ENCODE data around the gene CPEB3.
"Not testable (repeated sequence)": the region's sequence is repeated elsewhere in the genome, so short reads cannot be mapped to it uniquely, and the experiment has no call there.

The CPEB3 gene

DNA sequence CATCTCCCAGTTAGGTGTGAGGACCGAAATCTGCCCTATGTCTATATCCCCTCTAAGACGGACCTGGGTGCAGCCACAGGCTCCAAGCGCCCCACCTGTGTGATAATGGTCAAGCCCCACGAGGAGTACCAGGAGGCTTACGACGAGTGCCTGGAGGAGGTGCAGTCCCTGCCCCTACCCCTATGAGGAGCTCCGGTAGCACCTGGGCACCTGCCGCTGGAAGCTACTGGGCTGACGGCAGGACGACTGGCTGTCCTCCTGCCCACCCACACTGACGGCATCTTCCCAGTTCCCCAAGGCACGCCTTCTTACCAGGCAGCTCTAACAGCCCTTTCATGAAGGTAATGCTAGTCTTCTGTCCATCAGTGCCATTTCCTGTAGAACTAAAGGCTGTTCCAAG is 74.3 kb downstream of the CPEB3 start:
- not testable (repeated sequence) for DNase-seq (ENCODE audit: low read depth in 1 of 2, low spot score in 1 of 2)

DNA sequence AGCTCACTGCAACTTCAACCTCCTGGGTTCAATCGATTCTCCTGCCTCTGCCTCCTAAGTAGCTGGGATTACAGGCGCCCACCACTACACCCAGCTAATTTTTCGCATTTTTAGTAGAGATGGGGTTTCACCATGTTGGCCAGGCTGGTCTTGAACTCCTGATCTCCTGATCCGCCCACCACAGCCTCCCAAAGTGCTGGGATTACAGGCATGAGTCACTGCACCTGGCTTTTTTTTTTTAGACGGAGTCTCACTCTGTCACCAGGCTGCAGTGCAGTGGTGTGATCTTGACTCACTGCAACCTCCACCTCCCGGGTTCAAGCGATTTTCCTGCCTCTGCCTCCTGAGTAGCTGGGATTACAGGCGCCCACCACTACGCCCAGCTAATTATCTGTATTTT is 75.7 kb downstream of the CPEB3 start:
- DNase-seq (ENCODE audit: low read depth in 1 of 2, low spot score in 1 of 2), result not testable (repeated sequence)

DNA sequence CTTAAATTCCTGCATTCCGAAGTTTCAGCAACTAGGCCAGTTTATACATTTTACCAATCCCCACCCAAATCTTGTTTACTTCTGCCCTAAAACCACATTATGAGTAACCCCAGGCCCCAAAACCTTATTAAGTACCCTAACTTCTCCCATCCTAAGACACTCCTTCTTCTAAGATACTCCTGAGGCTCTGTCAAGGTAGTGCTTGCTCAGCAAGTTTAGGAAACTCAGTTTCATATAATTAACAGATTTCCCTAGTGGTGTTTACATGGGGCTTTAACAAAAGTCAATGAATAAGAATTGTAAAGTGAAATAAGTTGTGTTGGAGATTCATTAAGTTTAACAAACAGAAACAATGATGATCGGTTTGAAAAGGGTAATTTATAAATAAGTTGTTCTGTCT is 77.8 kb downstream of the CPEB3 start:
- no peak for DNase-seq (ENCODE audit: low read depth in 1 of 2, low spot score in 1 of 2)

DNA sequence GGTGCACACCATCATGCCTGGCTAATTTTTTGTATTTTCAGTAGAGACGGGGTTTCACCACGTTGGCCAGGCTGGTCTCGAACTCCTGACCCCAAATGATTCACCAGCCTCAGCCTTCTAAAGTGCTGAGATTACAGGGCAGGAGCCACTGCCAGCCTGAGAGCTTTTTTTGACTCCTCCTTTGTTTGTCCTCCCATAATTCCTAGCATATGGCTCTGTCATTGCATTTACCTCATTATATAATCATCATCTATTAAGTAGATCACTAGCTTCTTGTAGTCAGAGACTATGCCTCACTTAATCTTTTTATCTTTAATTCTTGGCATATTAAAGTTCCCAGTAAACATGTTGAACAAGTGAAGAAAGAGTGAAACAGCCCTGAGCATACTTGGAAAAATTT is 82.1 kb downstream of the CPEB3 start:
- no peak for DNase-seq (ENCODE audit: low read depth in 1 of 2, low spot score in 1 of 2)

DNA sequence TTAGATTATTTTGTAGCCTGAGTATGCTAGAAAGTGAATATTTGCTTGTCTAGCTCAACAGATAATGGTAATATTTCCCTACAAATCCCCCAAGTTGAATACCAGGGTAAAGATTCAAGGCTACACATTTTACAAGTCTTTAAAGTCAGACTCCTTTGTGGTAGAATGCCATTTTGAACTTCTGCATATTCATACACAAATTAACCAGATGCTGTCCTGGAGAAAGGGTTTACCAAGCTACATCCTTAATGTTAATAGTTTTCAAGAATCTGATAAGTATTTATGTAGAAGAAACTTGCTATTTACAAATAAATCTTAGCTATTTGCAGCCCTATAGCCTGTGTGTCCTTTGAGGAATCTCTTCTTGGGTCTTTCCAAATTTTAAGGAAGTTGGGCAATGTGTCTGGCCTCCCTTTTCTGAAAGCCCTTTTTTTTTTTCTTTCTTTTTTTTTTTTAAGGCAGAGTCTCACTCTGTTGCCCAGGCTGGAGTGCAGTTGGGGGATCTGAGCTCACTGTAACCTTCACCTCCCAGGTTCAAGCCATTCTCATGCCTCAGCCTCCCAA is 82.6 kb downstream of the CPEB3 start:
- no peak for DNase-seq (ENCODE audit: low read depth in 1 of 2, low spot score in 1 of 2)

DNA sequence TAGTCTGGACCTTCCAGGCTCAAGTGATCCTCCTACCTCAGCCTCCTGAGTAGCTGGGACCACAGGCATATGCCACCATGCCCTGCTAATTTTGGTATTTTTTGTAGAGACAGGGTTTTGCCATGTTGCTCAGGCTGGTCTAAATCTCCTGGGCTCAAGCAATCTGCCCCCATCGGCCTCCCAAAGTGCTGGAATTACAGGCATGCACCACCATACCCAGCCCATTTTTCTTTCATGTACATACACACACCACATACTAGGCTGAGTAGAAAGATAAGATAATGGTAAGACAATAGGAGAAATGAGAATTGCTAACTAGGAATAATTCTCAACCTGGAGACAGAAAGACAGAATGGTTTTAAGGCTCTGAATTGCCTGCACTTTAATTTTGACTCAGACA is 83.8 kb downstream of the CPEB3 start:
- DNase-seq (ENCODE audit: low read depth in 1 of 2, low spot score in 1 of 2), result no peak

DNA sequence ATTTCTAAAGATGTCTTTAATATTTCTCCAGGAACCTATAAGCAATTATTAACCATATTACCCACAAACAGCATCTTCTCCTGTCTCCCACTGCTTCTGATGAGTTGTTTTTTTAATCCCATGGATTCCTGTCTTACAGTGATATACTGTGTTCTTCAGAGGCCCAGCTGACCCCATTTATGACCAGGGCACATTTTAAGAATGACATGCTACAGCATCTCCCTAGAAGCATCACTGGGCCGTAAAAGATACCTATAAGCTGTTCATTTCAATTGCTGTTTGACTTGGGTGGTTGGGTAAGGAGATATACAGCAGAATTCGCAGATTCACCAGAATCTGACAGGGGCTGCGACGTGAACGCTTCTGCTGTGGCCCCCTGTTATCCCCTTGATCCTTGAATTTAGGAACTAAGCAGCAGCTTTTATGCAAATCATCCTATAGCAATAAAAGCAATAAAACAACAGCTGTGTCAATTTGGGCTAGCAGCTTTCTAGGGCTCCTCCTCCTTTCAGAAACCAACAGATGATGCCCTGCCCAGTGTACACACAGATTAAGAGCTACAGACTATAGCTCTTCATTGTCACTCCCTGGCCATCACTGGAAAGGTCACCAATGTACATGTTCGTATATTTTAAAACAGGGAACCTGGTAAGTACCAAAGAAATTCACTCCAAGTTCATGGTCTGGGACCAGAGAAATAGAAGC is 86.8 kb downstream of the CPEB3 start:
- DNase-seq (ENCODE audit: low read depth in 1 of 2, low spot score in 1 of 2), result no peak

DNA sequence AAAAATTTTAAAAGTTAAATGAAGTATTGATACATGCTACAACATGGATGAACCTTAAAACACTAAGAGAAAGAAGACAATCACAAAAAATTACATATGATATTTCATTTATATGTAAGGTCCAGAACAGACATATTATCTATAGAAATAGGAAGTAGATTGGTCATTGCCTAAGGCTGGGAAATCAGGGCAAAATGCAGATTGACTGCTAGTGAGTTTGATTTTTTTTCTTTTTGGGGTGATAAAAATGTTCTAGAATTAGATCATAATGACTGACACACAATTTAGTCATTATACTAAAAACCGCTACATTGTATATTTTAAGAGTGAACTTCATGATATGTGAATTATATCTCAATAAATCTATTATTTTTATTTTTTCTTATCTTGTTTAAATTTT is 88.3 kb downstream of the CPEB3 start:
- no peak for DNase-seq (ENCODE audit: low read depth in 1 of 2, low spot score in 1 of 2)

DNA sequence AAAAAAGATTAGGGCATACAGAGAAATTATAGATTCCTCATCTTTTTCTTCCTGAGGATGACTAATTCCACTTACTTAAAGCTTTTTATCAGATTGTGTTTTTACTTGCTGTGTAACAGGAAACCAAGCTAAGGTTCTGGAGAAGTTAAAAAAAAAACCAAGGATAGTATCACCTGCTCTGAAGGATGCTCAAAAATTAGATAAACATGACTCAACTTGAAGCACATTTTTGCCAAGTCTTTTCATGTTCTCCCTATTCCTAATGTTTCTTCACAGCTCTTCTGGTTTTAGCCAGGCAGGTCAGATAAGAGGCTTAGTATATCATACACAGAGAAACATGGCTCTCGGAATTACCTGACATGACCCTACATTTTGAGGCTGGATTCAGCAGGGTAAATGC is 90.3 kb downstream of the CPEB3 start:
- no peak for DNase-seq (ENCODE audit: low read depth in 1 of 2, low spot score in 1 of 2)

DNA sequence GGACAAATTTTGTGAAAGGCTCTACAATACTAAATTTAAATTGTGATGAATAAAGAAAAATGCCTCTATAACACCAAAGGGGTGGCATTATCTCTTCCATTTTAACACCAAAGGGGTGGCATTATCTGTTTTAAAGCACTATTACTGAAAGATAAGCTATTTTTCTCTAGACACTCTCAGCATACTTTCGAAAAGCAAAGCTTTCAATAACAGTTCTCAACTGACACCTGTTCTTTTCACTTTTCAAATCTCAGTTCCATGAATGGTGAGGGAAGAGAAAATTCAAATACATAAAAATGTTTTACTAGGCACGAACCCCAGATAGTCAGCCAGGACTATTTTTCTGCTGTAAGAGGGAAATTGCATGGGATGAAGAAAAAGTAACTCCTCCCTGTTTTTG is 103.8 kb downstream of the CPEB3 start:
- DNase-seq (ENCODE audit: low read depth in 1 of 2, low spot score in 1 of 2), result no peak

DNA sequence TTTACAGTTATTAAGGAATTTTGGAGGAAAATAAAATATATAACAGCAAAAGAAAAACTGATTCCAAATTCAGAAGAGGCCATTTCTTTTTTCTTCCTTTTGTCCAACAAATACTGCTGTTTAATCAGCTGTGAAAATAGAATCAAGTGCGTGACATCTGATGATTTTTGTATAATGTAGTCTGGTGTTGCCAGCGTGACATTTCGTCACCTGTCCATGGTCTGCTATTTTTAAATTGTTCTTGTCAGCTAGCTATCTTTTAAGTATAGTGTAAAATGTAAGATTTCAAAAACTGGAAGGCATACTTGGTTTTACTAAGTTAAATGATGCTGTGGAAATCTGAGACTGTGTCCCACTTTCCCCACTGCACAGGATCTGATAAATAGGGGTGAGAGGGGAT is 105.9 kb downstream of the CPEB3 start:
- no peak for DNase-seq (ENCODE audit: low read depth in 1 of 2, low spot score in 1 of 2)

DNA sequence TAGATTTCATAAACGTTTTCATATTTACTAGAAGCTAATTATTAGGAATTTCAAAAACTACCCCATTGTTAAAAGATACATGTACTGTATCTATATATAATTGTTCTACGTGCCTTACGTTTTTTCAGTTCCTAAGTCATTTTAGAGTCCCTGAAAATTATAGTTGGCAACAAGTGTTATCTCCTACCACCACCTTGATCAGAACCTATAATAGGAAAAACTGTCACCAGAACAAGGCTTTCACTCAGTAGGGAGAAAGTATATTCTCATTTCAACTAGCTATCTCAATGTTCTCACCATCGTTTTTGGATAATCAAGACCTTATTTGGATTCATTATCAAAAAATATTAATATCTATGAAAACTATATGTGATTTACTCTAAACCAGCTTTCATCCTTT is 107.7 kb downstream of the CPEB3 start:
- DNase-seq (ENCODE audit: low read depth in 1 of 2, low spot score in 1 of 2), result no peak

DNA sequence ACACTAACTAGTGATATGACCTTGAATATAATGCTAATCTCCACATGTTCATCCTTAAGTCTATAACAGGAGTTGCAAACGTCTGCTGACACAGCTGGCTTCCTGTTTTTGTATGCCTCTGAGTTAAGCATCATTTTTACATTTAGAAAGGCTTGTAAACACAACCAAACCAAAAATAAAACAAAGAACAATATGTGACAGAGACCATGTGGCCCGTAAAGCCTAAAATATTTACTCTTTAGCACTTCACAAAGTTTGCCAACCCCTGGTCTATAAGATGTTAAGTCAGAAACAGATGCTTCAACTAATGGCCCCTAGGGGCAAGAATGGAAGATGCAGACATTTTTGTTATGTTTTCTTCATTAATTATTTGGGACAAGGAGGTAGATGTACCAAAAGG is 109.3 kb downstream of the CPEB3 start:
- DNase-seq (ENCODE audit: low read depth in 1 of 2, low spot score in 1 of 2), result no peak

DNA sequence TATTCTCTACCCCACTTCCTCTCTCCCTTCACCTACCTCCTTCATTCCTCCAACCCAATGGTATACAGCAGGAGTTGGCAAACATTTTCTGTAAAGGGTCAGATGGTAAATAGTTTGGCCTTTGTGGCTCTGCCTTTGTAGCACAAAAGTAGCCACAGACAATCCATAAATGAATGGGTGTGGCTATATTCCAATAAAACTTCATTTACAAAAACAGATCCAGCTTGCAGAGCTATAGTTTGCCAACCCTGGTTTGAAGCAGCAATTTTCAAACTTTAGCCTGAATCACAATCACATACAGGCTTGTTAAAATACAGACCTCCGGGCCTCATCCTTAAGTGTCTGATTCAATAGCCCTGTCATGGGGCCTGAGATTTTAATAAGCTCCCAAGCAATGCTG is 110.5 kb downstream of the CPEB3 start:
- no peak for DNase-seq (ENCODE audit: low read depth in 1 of 2, low spot score in 1 of 2)

DNA sequence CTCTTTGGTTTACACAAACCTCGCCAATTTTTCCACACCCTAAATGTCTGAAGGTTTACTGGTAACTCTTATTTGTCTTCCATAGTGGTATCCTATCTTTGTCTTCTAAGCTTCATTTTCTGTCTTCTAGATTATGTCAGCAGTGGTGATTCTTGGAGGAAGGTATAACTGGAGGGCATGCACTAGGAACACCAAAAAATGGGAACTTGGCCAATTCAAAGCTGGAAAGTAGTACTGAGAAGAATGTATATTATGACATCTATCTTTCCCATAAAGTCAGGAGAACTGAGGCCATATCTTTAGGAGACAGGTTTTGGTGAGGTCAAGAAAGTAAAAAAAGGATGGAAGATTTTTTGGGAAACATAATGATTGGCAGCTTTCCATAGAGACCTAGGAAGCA is 113.3 kb downstream of the CPEB3 start:
- no peak for DNase-seq (ENCODE audit: low read depth in 1 of 2, low spot score in 1 of 2)

DNA sequence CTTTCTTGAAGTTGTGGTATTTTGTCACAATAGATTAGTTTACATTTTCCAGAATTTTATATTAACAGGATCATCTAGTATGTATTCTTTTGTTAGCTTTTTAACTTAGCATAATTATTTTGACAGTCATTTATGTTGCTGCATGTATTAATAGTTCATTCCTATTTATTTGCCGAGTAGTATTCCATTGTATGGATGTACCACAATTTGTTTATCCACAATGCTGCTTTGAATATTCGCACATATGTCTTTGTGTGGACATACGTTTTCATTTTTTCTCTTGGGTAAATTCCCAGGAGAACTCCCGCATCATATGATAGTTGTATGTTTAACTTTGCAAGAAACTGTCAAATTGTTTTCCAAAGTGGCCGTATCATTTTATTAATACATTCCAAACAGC is 115.7 kb downstream of the CPEB3 start:
- DNase-seq (ENCODE audit: low read depth in 1 of 2, low spot score in 1 of 2), result no peak

DNA sequence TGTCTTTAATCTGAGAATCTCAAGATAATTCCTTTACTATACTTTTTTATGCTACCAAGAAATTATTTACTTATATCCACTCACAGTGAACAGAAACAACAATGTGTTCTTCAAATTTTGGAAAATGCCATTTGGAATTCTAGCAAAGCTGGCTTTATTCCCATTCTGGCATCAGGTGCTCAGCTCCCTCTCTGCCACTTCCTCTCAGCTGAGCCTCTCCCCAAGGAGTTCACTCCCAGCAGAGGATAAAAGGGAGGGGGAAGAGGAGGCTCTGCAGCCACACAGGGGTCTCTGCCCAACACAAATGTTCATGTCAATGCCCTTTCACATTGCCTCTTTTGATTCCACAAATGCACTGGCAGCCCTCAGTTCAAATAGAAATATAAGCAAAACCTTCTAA is 116.9 kb downstream of the CPEB3 start:
- no peak for DNase-seq (ENCODE audit: low read depth in 1 of 2, low spot score in 1 of 2)

DNA sequence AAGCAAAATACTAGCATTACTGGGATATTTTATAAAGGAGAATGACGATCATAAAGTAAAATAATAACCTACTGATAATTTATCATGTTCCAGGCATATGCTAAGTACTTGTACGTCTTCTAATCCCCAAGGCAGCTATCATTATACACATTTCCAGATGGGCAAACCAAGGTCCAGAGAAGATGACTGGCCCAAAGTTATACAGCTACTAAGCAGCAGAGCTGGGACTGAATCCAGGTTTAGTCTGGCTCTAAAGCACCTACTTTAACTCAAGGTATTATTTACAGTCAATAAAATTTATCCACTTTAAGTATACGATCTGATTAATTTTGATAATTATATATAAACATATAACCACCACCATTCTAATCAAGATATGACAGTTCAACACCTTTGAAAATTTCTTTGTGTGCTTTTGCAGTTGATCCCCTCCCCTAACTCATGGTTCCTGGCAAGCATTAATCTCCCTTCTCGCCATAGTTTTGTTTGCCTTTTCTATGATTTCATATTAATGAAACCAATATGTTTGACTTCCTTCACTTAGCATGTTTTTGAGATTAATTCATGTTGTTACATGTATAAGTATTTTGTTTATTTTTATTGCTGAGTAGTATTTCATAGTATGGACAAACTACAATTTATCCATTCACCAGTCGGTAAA is 126.7 kb downstream of the CPEB3 start:
- no peak for DNase-seq (ENCODE audit: low read depth in 1 of 2, low spot score in 1 of 2)

DNA sequence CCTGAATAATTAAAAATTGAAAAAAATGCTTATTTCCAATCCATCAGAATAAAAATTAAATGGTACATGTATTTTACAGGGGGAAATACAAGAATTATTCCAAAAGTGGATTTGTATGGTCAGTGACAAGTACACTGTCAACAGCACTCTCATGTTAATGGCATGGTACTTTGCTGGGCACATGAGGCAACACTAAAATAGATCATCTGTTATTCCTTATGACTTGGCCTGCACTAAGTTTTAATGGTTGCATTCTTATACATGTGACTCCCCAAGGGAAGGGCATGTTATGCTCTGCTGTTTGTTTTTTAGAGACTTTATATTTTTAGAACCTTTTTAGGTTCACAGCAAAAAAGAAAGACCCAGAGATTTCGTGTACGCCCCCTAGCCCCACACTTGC is 128.3 kb downstream of the CPEB3 start:
- DNase-seq (ENCODE audit: low read depth in 1 of 2, low spot score in 1 of 2), result no peak

DNA sequence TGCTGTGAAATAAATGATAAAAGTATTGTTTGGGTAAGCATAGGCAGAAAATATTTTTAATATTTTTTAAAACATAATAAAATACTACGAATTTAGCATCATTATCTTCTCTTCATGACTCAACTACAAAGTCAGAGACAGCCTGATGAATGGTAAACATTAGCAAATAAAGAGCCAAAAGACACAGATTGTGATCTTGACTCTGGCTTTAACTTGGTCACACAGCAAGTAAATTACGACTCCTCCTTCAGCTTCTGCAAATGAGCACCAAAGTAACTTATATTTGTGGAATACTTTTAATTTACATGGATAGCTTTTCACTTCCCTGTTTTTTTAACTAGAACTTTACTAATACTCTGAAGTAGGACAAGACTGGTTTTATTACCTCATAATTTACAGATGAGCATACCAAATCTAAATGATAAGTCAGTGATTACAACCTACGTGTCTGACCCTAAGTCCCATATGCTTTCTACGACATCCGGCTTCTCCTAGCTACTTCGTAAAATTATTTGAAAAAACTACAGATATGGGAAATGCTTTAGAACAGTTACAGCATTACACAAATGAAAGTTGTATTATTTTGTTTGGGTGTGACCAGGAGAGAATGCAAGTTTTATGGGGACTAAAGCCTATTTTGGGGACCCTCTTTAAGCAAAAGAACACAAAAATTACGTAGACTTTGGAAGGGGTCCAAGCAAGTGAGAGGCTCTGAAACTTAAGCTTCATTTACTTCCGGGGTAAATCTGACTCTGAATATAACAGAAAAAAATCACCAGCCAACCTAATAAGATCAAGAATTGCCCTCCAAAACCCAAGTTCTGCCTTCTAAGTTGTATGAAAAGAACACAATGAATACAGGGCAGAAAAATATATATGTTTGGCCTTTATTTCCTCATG is 133.8 kb downstream of the CPEB3 start:
- no peak for DNase-seq (ENCODE audit: low read depth in 1 of 2, low spot score in 1 of 2)

DNA sequence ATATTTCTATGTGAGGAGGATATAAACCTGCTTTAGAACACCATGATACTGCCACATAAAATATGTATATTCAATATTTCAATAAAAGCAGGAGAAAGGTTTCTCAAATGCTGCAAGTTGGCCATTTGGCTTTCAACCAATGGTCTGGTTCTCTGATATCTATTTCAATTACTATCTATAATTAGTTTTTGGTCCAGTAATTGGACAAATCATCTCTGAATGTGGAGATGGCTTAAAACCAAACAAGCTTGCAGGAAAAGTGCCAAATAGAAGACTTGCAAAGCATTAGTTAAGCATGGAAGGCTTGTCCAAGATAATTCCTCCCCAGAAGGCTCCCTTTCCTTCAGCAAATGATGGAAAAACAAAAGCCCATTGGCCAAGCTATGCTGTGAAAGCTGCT is 140.1 kb downstream of the CPEB3 start:
- no peak for DNase-seq (ENCODE audit: low read depth in 1 of 2, low spot score in 1 of 2)

DNA sequence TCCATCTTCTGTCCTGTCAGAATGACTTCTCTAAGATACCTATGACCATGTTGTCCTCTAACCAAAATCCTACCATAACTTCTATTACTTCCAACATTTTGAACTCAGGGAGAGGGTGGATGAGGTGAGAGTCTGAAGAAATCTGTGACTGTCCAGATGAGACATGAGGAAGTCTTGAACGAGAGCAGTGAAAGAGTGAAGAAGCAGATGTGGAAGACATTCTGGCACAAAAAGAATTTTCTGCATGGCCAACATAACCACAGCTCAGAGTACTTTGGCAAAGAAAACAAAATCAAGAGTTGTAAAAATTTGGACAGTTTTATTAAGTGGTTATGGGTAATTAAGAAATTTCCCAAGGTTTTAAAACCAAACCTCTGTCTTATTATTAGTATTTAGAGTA is 141.6 kb downstream of the CPEB3 start:
- DNase-seq (ENCODE audit: low read depth in 1 of 2, low spot score in 1 of 2), result no peak
